Keratinocyte (primary cell): Measurements from ENCODE around the gene GMPR2. TPM values are rescaled to one million over a fixed set of nuclear protein-coding genes. Genes with fewer than 3 reads are reported as not detected.
A peak's percentile ranks its signal among the peaks of the same experiment; 100 is the strongest.
"Not testable (repeated sequence)": the region's sequence is repeated elsewhere in the genome, so short reads cannot be mapped to it uniquely, and the experiment has no call there.

Source experiments
- DNase-seq: peaks from one replicate; pipeline ENCODE4 v3.0.0-alpha.2; 2011; ENCODE audit warnings: low read depth, missing footprints, low spot score
- FAIRE-seq: peaks from 2 replicates; lab custom pipeline; 2011; peaks lifted over from hg19 to GRCh38; lab: Jason Lieb, UNC
- H2AFZ ChIP-seq: 2 replicates; pipeline ENCODE4 v1.6.0; 2012; ENCODE audit warnings: low read length, control low read depth, inconsistent platforms; ENCODE audit not compliant: control insufficient read depth
- H3K27ac ChIP-seq: 2 replicates; pipeline ENCODE4 v1.5.1; 2011; ENCODE audit warnings: low read length; ENCODE audit not compliant: control insufficient read depth, insufficient read depth
- H3K27me3 ChIP-seq: 3 replicates; pipeline ENCODE4 v1.6.0; 2011; ENCODE audit warnings: low read length; ENCODE audit not compliant: control insufficient read depth, insufficient read depth; ENCODE audit errors: extremely low read depth
- H3K36me3 ChIP-seq, 2 experiments: 2 replicates in 1 of 2; 3 replicates in 1 of 2; pipeline ENCODE4 v1.5.1; 2011; ENCODE audit warnings: low read length in 2 of 2, mild to moderate bottlenecking in 1 of 2; ENCODE audit not compliant: control insufficient read depth in 2 of 2, insufficient read depth in 2 of 2; ENCODE audit errors: extremely low read depth in 1 of 2
- H3K4me1 ChIP-seq: 3 replicates; pipeline ENCODE4 v1.5.1; 2011; ENCODE audit warnings: low read length; ENCODE audit not compliant: control insufficient read depth, insufficient read depth; ENCODE audit errors: extremely low read depth
- H3K4me2 ChIP-seq: 3 replicates; pipeline ENCODE4 v1.6.0; 2011; ENCODE audit warnings: low read depth, low read length; ENCODE audit not compliant: control insufficient read depth, insufficient read depth; ENCODE audit errors: extremely low read depth
- H3K4me3 ChIP-seq, 3 experiments: fragments of 200-600 bp in 1 of 3; sonication (generic) in 1 of 3; 2 replicates in 2 of 3; 3 replicates in 1 of 3; pipeline ENCODE4 v1.5.1; 2011 to 2016; ENCODE audit warnings: low read length in 3 of 3, mild to moderate bottlenecking in 3 of 3, control low read depth in 2 of 3, inconsistent platforms in 1 of 3, low read depth in 1 of 3, mixed read lengths in 1 of 3, mixed run types in 1 of 3, moderate library complexity in 1 of 3; ENCODE audit not compliant: control insufficient read depth in 2 of 3, insufficient read depth in 2 of 3; ENCODE audit errors: extremely low read depth in 1 of 3
- H3K79me2 ChIP-seq: 2 replicates; pipeline ENCODE4 v1.6.0; 2012; ENCODE audit warnings: low read length; ENCODE audit not compliant: control insufficient read depth, insufficient read depth
- H3K9ac ChIP-seq: 3 replicates; pipeline ENCODE4 v1.6.0; 2011; ENCODE audit warnings: low read length; ENCODE audit not compliant: control insufficient read depth, insufficient read depth; ENCODE audit errors: extremely low read depth
- H3K9me1 ChIP-seq: 3 replicates; pipeline ENCODE4 v1.6.0; 2011; ENCODE audit warnings: low read length; ENCODE audit not compliant: control insufficient read depth, insufficient read depth; ENCODE audit errors: extremely low read depth
- H3K9me3 ChIP-seq: 2 replicates; pipeline ENCODE4 v1.5.1; 2012; ENCODE audit warnings: low read depth, low read length; ENCODE audit not compliant: control insufficient read depth
- H4K20me1 ChIP-seq: 3 replicates; pipeline ENCODE4 v1.6.0; 2011; ENCODE audit warnings: low read length; ENCODE audit not compliant: control insufficient read depth, insufficient read depth; ENCODE audit errors: extremely low read depth
- EZH2 ChIP-seq: IDR thresholded peaks from one replicate; pipeline ENCODE4 v1.6.1; 2012; ENCODE audit warnings: inconsistent platforms, mild to moderate bottlenecking, low read length, moderate library complexity
- dilution Hi-C: fragments of 300-500 bp; cut with MboI; formaldehyde crosslinking; loops from one replicate; pipeline ENCODE4 v1.7.0; 2020; ENCODE audit warnings: low sequenced_read_pairs; ENCODE audit not compliant: extremely low pct_ligation_motif_present
- polyA plus RNA-seq, 5 experiments: library from polyadenylated mRNA; depleted of rRNA in 3 of 5; stranded (reverse) in 3 of 5; stranded (forward) in 1 of 5; unstranded in 1 of 5; fragments of >200 nt; gene quantifications; 1 replicate in 1 of 5; 2 replicates in 3 of 5; 3 replicates in 1 of 5; pipeline versions ENCODE4 v1.2.1 to v1.2.3, GENCODE V29; 2011 to 2012; ENCODE audit warnings: missing spikeins in 2 of 5, low read depth in 1 of 5, low replicate concordance in 1 of 5
- TF ChIP-seq, protein P1 (sequence below), 3 experiments: IDR thresholded peaks in 1 of 3; conservative IDR thresholded peaks in 1 of 3; optimal IDR thresholded peaks in 1 of 3; 2 replicates in 2 of 3; 3 replicates in 1 of 3; pipeline versions ENCODE3 to v1.5.1; 2011; ENCODE audit warnings: low read length in 3 of 3, mild to moderate bottlenecking in 3 of 3, moderate library complexity in 2 of 3, control low read depth in 1 of 3, inconsistent platforms in 1 of 3; ENCODE audit not compliant: insufficient read depth in 2 of 3; ENCODE audit errors: extremely low read depth in 1 of 3

GMPR2 gene
- polyA plus RNA-seq, 1 donor (not counting 4 experiments of a cell fraction or from before 2014, with no cell fraction given), result 84.6 TPM

DNA sequence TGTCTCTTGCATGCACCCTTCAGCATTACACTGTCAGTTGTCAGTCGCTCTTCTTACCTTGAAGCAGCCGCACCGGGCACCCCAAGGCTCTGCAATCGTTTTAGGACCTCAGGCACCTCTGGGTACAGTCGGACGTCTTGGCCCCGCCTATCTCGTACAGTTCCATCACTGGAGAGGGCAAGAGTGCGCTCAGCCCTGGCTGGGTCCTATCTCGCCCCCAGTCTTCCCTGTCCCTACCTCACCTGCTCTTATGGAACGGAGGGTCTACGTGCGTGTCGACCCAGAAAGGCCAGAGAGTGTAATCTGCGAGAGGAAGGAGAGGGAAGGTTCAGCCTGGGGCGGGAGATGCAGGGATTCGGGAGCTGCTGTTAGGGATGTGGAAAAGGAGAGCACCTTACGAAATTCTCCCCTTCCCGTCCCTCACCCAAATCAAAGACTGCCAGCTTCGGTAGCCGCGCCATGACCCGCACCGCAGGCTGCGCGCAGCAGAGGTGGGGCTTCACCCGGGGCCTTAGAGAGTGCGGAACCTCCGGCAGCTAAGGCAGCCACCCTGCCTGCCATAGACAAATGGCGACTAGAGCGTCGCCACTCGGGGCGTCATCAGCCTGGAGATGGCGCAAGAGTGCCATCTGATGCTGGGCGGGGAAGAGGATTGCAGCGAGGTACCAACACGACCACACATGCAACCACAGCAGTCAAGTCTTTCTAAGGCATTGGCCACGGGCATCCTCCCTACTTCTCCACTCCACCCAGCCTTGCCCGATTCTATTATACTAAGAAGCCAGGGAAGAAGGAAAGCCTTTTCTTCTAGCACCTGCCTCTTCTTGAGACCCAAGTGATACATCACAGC lies 17.0 kb upstream of the GMPR2 start, which contains the start of gene MDP1:
Gene MDP1 (minus strand): TSS at position 572 of the 850 bp plus-strand sequence. CDS start 111 bp downstream, at position 461.
- H3K4me1 ChIP-seq, result peaks cover 12% of the 10 kb centered on the region
- no peaks in the 10 kb centered on the region for H3K27me3 ChIP-seq
- no peak for DNase-seq
- no peaks in the 10 kb centered on the region for H3K9me3 ChIP-seq
- no peak for TF ChIP-seq EZH2
- TF ChIP-seq, protein P1, sequence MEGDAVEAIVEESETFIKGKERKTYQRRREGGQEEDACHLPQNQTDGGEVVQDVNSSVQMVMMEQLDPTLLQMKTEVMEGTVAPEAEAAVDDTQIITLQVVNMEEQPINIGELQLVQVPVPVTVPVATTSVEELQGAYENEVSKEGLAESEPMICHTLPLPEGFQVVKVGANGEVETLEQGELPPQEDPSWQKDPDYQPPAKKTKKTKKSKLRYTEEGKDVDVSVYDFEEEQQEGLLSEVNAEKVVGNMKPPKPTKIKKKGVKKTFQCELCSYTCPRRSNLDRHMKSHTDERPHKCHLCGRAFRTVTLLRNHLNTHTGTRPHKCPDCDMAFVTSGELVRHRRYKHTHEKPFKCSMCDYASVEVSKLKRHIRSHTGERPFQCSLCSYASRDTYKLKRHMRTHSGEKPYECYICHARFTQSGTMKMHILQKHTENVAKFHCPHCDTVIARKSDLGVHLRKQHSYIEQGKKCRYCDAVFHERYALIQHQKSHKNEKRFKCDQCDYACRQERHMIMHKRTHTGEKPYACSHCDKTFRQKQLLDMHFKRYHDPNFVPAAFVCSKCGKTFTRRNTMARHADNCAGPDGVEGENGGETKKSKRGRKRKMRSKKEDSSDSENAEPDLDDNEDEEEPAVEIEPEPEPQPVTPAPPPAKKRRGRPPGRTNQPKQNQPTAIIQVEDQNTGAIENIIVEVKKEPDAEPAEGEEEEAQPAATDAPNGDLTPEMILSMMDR (optimal IDR thresholded peaks at IDR 0.05 in 1 of 3, IDR thresholded peaks at IDR 0.05 in 1 of 3, conservative IDR thresholded peaks at IDR 0.05 in 1 of 3; ENCODE audit: extremely low read depth in 1 of 3, insufficient read depth in 2 of 3, low read length in 3 of 3), result peak; percentile 46 to 99 (median 71)
- H3K27ac ChIP-seq, result peak within 1 kb of the TSS; percentile 81
- dilution Hi-C loops, result no loop called here
- H3K79me2 ChIP-seq, result peaks cover 27% of the 10 kb centered on the region
- H3K36me3 ChIP-seq, result peaks cover 10 to 14% of the 10 kb centered on the region in 2 experiments
- no peaks in the 10 kb centered on the region for H4K20me1 ChIP-seq
- peak within 1 kb of the TSS; percentile 80 for H3K9ac ChIP-seq
- no peaks in the 10 kb centered on the region for H3K9me1 ChIP-seq
- H2AFZ ChIP-seq, result peak within 1 kb of the TSS; percentile 98
- peak within 1 kb of the TSS; percentile 94 for H3K4me2 ChIP-seq
- no peak for FAIRE-seq
- H3K4me3 ChIP-seq, result peak within 1 kb of the TSS; percentile 45 to 92 (median 79)

- Histone ChIP-seq H3K36me3 (peaks cover 10 to 11% of the 10 kb centered on the region in 2 experiments), H3K79me2 (peaks cover 32% of the 10 kb centered on the region), H3K4me1 (peaks cover 12% of the 10 kb centered on the region), H3K27ac (peak overlapping the region; percentile 81), H3K4me3 (peak overlapping the region in 1 of 3 experiments; percentile 92), H4K20me1 (no peaks in the 10 kb centered on the region), H3K9me1 (no peaks in the 10 kb centered on the region), H3K27me3 (no peaks in the 10 kb centered on the region), H3K4me2 (peak overlapping the region; percentile 94), H3K9ac (no peak overlapping the region), H3K9me3 (no peaks in the 10 kb centered on the region), H2AFZ (no peak overlapping the region)
- DNase-seq (no peak), FAIRE-seq (no peak)
- TF ChIP-seq EZH2, result no peak
- TF ChIP-seq, protein P1 (optimal IDR thresholded peaks at IDR 0.05 in 1 of 3, IDR thresholded peaks at IDR 0.05 in 1 of 3, conservative IDR thresholded peaks at IDR 0.05 in 1 of 3; ENCODE audit: extremely low read depth in 1 of 3, insufficient read depth in 2 of 3, low read length in 3 of 3), result no peak
- dilution Hi-C loops, result no loop called here
These were observed 16.4 kb upstream of the GMPR2 start for GRCh38 chr14:24216345-24216699.

- Histone ChIP-seq H3K4me1 (peaks cover 12% of the 10 kb centered on the region), H3K79me2 (peaks cover 34% of the 10 kb centered on the region), H3K36me3 (peaks cover 10 to 11% of the 10 kb centered on the region in 2 experiments)
- DNase-seq, H3K27me3 ChIP-seq, H3K9me3 ChIP-seq, H4K20me1 ChIP-seq, H3K27ac ChIP-seq, H3K4me3 ChIP-seq, H3K9ac ChIP-seq, H3K4me2 ChIP-seq, H3K9me1 ChIP-seq, dilution Hi-C loops, H2AFZ ChIP-seq, FAIRE-seq: not testable (repeated sequence)
These were observed 15.9 kb upstream of the GMPR2 start for GRCh38 chr14:24216876-24217275.
